ENCODE data around the gene GRK3.
"Not testable (repeated sequence)": the region's sequence is repeated elsewhere in the genome, so short reads cannot be mapped to it uniquely, and the experiment has no call there.

- not testable (repeated sequence) for TF ChIP-seq POLR2A (IDR thresholded peaks at IDR 0.05)
- TF ChIP-seq, protein P1, sequence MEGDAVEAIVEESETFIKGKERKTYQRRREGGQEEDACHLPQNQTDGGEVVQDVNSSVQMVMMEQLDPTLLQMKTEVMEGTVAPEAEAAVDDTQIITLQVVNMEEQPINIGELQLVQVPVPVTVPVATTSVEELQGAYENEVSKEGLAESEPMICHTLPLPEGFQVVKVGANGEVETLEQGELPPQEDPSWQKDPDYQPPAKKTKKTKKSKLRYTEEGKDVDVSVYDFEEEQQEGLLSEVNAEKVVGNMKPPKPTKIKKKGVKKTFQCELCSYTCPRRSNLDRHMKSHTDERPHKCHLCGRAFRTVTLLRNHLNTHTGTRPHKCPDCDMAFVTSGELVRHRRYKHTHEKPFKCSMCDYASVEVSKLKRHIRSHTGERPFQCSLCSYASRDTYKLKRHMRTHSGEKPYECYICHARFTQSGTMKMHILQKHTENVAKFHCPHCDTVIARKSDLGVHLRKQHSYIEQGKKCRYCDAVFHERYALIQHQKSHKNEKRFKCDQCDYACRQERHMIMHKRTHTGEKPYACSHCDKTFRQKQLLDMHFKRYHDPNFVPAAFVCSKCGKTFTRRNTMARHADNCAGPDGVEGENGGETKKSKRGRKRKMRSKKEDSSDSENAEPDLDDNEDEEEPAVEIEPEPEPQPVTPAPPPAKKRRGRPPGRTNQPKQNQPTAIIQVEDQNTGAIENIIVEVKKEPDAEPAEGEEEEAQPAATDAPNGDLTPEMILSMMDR (IDR thresholded peaks at IDR 0.05 in 4 of 5, conservative IDR thresholded peaks at IDR 0.05 in 1 of 5), result not testable (repeated sequence)
Measured at GRCh38 chr22:25605565-25605964, 41.1 kb downstream of the GRK3 start.

All from gastrocnemius medialis (tissue), 4 donors.